ENCODE measurements around the gene TMEM254.
"Not testable (repeated sequence)": the region's sequence is repeated elsewhere in the genome, so short reads cannot be mapped to it uniquely, and the experiment has no call there.

TMEM254 gene

DNA sequence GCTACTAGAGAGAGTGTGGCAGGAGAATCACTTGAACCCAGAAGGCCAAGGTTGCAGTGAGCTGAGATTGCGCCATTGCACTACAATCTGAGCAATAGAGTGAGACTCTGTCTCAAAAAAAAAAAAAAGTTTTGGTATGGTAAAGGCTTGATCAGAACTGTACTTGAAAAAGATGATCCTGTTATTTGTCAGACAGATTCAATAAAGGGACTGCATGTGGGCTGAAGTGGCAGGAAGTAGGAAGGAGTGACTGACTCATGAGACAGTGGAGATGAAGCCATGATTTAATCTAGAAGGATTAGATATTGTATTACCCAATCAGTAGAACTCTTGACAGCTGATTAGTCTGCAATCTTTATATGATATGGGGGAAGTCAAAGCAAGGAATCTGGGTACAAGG, 2.7 kb upstream of the TMEM254 start:
- no peak for DNase-seq (ENCODE audit: low read depth in 2 of 2)

DNA sequence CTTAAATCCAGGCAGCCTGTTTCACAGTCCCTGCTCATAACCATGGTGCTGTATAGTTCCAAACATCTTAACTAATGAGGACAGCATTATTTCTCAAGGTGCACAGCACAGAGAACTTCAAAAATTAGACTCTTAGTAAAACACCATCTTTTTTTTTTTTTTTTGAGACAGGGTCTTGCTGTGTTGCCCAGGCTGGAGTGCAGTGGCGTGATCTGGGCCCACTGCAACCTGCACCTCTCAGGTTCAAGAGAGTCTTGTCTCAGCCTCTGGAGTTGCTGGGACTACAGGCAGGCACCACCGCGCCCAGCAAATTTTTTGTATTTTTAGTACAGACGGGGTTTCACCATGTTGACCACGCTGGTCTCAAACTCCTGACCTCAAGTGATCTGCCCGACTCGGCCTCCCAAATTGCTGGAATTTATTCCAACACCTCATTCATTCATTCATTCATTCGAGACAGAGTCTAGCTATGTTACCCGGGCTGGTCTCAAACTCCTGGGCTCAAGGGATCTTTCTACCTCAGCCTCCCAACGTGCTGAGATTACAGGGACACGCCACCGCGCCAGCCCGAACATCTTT, 507 bp upstream of the TMEM254 start:
- DNase-seq (ENCODE audit: low read depth in 2 of 2), result no peak

DNA sequence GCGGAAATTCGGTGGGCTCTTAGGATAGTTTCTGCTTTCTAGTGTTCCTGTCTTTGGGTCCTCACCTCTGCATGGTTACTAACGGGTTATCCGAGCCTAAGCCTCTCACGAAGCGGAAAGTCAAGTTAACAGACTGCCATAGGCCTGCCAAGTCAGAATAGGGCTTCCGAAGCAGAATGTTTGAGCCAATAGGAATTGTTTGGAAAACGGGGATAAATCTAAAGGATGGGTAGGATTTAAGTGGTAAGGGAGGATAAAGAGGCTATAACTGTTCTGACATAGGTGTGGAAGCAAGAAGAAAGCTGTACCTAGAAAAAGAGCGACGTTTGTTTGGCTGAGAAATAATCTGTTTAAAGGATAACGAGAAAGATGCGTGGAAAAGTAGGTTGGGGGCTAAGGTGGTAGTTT, 851 bp downstream of the TMEM254 start:
- no peak for DNase-seq (ENCODE audit: low read depth in 2 of 2)

DNA sequence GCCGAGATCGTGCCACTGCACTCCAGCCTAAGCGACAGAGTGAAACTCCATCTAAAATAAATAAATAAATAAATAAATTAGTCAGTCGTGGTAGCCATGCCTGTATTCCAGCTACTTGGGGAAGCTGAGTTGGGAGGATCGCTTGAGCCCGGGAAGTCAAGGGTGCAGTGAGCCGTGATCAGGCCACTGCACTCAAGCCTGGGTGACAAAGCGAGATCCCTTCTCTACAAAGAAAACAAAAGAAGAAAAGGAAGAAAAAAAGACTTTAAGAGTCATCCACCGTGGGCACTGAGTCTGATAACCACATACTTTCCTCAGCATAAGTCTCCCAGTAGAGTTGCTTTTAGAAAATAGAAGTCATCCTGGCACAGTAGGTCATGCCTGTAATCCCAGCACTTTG, 2.6 kb downstream of the TMEM254 start:
- no peak for DNase-seq (ENCODE audit: low read depth in 2 of 2)

DNA sequence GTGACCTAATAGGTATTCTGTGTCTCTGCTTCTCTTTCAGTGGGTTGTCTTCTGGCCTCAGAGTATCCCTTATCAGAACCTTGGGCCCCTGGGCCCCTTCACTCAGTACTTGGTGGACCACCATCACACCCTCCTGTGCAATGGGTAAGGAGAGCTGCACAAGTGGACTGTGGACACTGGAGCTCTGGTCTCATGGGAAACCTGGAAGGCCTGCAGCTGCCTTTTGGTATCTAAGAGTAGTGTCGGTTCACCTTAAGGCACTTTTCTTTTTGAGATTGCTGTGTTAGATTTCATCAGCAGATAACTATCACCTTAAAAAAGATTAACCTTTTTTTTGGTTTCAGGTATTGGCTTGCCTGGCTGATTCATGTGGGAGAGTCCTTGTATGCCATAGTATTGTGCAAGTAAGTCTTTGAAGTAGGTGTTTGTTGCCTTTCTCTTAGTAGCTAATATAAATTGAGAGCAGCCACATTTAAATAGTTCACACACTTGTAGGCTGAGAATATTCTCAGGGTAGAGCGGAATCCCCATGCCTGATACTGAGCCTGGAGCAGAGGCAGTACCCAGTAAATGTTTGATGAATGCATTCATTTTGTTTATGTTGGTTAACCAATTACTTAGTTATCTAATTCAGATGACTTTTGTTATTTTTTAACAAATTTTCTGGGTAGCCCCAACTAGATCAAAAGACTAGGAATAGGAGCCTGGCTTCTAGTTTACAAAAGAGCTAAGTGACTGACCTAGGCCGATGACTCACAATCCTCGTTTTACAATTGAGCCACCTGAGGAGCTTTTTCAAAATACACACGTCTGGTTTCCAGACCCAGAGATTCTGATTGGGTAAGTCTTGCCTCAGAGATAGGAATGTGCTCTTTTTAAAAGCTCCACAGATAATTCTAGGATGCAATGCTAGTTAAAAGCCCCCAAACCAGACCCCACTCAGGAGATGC, 3.6 kb downstream of the TMEM254 start:
- DNase-seq (ENCODE audit: low read depth in 2 of 2), result no peak

DNA sequence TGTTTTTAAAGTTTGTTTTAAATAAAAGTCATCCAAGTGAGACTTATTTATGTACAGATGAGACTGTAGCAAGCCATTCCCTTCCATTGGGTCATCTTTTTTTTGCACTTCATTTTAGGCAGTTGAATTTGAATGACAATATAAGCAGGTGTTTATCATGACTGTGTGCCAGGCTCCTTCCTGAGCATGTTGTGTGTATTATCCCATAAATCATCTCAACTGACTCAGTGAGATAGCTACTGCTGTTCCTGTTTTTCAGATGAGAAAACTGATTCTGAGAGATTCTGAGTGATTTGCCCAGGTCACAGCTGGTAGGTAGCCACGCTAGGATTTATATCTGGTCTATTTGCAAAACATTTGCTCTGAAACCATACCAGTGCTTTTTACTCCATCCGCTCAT, 11.7 kb downstream of the TMEM254 start:
- no peak for DNase-seq (ENCODE audit: low read depth in 2 of 2)

DNA sequence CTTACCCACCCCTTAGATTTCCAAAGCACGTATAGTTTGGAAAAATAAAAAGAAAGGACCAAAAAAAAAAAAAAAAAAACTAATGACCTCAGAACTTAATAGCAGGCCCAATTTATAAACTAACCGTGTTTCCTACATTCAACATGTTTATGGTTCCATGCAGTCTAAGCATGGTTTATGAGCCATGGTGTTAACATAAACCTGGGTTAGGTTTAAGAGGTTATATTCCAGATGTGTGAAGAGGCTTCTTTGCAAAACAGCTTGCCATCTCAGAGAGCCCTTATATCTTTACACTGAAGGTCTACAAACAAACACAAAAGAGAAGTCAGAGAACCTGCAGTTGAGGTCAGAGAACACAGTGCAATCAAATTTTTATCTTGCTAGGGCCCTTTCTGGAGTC, 15.8 kb downstream of the TMEM254 start:
- DNase-seq (ENCODE audit: low read depth in 2 of 2), result no peak

DNA sequence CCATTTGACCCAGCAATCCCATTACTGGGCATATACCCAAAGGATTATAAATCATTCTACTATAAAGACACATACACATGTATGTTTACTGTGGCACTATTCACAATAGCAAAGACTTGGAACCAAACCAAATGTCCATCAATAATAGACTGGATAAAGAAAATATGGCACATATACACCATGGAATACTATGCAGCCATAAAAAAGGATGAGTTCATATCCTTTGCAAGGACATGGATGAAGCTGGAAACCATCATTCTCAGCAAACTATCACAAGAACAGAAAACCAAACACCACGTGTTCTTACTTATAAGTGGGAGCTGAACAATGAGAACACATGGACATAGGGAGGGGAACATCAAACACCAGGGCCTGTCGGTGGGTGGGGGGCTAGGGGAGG, 19.8 kb downstream of the TMEM254 start:
- not testable (repeated sequence) for DNase-seq (ENCODE audit: low read depth in 2 of 2)

DNA sequence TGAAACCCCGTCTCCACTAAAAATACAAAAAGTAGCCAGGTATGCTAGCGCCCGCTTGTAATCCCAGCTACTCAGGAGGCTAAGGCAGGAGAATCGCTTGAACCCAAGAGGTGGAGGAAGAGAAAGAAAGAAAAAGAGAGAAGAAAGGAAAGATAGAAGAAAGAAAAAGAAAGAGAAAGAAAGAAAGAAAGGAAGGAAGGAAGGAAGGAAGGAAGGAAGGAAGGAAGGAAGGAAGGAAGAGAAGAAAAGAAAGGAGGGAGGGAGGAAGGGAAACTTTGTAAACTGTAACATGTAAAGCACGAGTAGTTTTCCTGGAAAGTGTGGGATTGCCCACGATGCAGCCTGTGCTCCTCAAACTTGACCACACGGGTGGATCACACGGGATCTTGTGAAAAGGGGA, 20.8 kb downstream of the TMEM254 start:
- DNase-seq (ENCODE audit: low read depth in 2 of 2), result not testable (repeated sequence)

DNA sequence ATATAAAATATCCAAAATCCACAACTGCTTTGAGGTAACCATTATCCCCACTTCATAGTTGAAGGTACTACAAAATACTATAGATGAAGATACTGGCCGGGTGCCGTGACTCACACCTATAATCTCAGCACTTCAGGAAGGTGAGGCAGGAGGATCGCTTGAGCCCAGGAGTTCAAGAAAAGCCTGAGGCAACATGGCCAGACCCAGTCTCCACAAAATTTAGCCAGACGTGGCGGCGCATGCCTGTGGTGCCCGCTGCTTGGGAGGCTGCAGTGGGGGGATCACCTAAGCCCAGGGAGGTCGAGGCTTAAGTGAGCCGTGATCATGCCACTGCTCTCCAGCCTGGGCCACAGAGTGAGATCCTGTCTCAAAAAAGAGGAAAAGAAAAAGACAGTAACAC, 21.7 kb downstream of the TMEM254 start:
- no peak for DNase-seq (ENCODE audit: low read depth in 2 of 2)

DNA sequence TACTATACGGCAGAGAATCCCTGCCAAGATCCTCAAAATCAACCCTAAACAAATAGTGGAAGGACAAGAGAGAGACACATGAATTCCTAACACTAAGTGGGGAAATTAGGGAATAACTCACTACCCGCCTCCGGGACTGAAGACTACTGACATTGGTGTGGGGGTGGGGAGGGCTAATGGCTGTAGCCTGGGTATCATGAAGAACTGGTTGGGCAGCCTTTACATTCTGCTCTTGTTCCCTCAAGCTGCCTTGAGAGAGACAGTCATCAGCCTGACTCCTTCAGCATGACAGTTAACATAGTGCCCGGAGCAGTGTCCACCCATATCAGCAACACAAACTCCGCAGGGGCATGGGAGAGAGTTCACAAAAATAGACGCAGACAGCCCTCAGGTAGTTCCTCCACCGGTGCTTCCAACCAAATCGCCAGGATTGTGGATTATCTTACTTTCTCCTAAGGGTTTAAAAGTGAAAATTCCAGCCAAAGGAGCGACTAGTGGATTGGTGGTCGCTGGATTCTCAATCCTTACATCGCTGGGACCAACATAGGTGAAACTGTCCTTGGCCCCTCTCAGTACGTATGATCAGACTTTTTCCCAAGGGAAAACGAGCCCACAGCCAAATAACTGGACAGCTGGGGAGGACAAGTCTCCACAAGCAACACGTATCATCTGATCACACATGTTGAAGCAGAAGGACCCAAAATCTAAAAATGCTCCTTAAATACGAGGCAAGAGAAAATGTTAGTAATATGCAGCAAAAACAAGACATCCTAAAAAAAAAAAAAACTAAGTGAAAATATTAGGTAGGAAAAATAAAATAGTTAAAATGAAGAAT, 22.6 kb downstream of the TMEM254 start:
- DNase-seq (ENCODE audit: low read depth in 2 of 2), result no peak

DNA sequence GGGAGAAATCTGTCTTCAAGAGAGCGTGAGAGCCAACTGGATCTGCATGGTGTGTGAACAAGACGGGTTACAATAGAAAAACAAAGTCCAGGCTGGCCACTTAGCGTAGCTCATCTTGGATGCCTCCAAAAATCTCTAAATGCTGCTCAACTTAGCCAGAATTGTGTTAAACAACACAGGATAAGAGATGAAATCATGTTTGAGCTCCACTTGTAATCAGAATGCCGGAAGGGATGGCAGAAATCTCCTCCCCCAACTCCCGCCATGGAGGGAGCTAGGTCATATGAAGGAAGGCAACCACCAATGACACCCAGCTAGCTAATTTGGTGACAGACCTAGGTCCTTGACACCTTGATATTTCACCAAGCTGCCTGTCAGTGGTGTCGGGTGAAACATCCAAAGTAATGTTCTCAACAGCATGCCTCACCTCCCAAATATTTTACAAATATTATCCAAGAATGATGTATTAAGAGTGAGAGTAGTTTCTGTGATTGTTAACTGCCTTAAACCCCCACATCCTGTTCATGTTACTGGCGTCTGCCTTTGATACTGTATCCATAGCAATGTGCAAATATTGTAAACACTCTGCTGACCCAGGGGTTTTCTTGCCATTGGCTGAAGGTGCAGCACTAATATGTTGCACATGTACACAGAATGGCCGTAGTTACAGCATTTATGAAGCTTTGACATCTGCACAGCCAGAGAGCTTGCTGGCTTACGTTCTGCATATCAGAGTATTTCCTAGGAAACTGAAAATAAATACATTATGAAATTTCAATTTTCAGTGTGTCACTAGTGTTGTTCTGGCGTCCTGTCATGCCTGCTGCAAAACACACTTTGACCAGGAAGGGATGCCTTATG, 25.8 kb downstream of the TMEM254 start:
- no peak for DNase-seq (ENCODE audit: low read depth in 2 of 2)

DNA sequence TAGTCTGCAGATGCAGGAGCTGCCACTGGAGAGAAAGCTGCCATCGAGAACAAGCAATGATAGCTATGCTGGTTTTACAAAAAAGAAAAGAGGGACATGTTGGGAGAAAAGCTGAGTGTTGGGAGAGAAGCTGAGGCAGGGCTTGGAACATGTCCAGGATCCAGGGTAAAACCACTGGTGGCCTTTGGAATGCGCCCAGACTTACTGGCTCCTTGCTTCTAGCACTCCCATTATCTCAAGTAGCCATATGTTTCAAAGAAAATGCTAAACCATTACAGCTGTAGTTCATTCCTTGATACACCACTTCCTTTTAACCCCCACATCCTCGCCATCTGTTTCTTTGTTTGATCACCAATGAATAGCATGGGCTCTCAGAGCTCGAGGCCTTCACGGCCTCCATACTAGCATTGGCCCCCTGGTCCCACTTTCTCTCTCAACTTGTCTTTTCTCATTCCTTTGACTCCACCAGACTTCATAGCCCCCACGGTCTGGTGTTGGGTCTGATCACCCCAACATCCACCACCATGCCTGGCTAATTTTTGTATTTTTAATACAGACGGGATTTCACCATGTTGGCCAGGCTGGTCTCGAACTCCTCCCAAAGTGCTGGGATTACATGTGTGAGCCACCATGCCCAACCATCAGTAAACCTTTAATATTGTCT, 30.2 kb downstream of the TMEM254 start:
- no peak for DNase-seq (ENCODE audit: low read depth in 2 of 2)

DNA sequence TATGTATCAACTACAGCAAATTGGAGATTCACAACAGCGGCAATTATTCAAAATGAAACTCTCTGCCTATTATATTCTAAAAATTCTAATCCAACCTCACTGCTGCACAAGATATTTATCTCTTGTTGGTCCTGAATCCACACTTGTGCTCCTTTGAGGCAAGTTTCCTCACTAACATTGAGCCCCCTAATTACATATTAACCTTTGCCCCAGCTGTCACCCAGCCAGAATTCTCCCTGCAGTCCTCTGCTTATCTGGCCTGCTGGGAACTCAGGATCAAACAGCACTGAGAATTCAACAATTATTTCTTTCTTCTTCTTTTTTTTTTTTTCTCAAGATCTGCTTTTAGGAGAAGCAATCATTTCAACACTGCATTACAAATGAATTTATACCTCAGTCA, 32.5 kb downstream of the TMEM254 start:
- no peak for DNase-seq (ENCODE audit: low read depth in 2 of 2)

DNA sequence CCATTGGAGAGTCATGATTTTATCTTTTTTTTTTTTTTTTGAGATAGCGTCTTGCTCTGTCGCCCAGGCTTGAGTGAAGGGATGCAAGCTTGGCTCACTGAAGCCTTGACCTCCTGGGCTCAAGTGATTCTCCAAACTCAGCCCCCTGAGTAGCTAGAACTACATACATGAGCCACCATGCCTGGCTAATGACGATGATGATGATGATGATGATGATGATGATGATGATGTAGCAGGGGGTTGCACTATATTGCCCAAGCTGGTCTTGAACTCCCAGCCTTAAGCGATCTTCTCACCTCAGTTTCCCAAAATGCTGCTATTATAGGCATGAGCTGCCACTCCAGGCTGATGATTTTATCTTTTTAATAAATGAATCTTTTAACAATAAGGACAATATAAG, 40.2 kb downstream of the TMEM254 start:
- DNase-seq (ENCODE audit: low read depth in 2 of 2), result no peak

DNA sequence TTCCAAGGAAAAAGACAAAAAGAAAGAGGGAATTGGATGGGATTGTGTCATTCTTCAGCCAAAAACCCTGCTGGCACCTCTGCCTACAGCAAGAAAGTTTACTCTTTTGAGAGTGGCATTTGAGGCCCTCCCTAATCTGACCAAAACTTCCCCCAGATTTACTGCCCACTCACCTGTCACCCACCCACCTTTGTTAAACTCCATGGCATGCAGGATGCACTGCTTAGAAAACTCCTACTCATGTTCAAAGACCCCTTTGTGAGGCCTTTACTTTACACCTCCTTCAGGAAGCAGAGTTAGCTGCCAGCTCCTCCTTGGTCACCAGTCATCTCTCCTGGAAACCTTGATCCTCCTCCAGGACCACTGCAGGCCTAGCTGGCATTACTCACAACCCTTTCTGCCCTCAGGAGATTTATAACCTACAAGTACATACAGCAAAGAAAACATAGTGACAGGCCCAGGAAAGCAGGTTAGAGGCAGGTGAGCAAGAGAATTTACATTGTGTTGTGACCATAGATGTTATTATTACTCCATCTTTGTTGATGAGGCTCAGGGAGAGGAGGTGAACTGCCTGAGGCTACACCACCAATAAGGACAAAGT, 43.7 kb downstream of the TMEM254 start:
- DNase-seq (ENCODE audit: low read depth in 2 of 2), result no peak

DNA sequence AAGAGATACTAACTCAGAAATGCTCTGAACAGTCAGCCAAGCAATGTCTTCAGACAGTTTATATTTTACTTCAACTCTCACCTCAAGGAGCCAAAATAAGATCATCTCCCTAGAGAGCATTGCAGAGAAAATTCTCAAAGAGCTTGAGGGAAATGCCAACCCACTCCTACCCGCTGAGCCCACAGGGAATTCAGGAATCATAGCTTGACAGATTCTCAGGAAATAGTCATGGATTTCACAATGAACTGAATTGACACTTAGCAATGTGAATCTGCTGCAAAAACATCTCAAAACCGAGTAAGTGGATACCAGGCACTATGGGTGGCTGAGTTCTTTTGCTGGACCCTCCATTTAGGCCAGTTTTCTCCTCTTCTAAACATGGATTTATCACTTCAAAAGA, 44.3 kb downstream of the TMEM254 start:
- DNase-seq (ENCODE audit: low read depth in 2 of 2), result no peak

DNA sequence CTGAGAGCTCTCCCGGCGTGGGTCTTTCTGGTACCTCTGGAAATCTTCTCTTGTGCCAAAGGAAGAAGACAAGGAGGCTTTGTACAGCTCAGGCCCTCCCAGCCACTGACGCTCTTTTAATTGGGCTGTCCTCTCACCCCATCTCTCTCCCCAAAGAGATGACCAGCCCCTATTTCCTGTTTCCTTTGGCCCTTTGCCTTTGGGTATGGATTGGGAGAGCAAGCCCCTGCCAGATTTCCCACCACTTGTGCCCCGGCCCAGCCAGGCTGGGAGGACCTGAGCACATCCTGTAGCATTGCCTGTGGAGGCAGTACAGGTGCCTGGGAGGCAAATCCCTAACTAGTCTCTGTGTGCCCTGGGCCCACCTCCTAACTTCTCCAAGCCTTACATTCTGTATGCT, 48.4 kb downstream of the TMEM254 start:
- DNase-seq (ENCODE audit: low read depth in 2 of 2), result no peak

DNA sequence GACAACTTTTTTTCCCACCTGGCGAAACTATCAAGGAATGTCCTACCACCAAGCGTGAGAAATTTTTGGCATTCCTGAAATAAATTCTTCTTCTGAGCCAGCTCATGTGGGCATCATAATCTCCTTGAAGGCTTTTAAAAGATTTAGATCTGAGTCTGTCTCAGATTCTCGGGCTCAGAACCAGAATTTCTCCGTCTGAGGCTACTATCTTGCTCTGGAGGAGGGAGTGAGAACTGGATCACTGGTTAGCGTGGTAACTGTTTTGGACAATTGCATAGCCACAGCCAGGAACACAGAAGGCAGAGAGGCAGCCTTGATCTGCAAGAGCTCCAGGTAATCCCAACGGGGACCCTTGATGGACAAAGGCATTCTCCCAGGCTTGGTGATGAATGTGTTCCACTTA, 53.0 kb downstream of the TMEM254 start:
- no peak for DNase-seq (ENCODE audit: low read depth in 2 of 2)

DNA sequence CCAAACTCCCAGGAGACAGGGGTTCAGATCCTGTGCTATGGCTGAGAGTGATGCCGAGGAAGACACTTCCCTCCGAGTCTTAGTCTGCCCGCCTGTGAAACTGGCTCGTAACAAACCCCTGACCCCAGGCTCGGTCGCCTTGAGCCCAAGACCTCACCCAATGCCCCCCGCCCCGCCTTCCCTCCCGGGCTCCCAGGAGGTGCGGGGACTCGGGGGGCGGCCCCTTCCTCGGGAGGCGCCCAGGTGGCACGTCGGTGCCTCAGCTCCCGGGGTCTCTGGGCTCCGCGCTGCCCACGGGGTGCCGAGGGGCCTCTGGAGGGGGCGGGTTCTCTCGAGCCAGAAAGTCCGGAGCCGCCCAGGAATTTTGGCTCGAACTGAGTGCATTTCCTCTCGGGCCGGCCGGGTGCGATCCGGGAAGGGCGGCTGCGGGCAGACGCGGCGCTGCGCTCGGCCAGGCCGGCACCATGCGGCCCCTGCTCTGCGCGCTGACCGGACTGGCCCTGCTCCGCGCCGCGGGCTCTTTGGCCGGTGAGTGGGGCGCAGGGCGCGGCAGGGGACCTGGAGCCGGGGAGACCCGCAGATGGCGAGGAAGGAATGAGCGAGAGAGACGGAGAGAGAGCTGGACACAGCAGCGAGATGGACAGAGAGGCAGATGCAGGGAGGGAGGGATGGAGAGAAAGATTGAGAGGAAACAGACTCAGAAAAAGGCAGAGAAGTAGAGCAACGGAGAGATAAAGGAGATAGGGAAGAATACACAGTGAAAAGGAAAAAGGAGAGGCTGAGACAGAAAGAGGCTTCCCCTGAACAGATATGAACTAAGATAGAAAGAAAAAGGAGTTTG, 54.1 kb downstream of the TMEM254 start, which contains the start of gene PLAC9:
PLAC9 (plus strand) TSS at position 432 of the 841 bp plus-strand sequence; CDS start at position 465, 33 bp downstream.
- no peak for DNase-seq (ENCODE audit: low read depth in 2 of 2)
